PC-3 (cell line): Measurements from ENCODE around the gene ITGA4. TPM values are rescaled to one million over a fixed set of nuclear protein-coding genes. Genes with fewer than 3 reads are reported as not detected.

ENCODE experiments used
- ATAC-seq: fragments of 200-7000 bp; cut with Tn5 transposase; 2 replicates; pipeline ENCODE4 v1.9.1; 2020; ENCODE audit warnings: mild to moderate bottlenecking, moderate library complexity
- BruUV-seq: library from RNA; stranded (reverse); fragments of 400-500 nt; replicated peaks from 2 replicates; lab custom pipeline; 2021; lab: Mats Ljungman, UMichigan
- CTCF ChIA-PET: fragments of 300-600 bp; sonication (Branson Sonifier 250); formaldehyde crosslinking; loops from one replicate; lab custom pipeline; 2022; ENCODE audit warnings: antibody characterized with exemption; lab: Charles Lee
- POLR2A ChIA-PET: fragments of 300-600 bp; sonication (Branson Sonifier 250); formaldehyde crosslinking; loops from one replicate; lab custom pipeline; 2022; ENCODE audit warnings: antibody characterized with exemption; ENCODE audit not compliant: unreplicated experiment; lab: Charles Lee
- DNase-seq: peaks from one replicate; pipeline ENCODE4 v3.0.0-alpha.2; 2015
- H2AFZ ChIP-seq: fragments of 300-600 bp; sonication (generic); 2 replicates; pipeline ENCODE4 v1.6.0; 2016; ENCODE audit warnings: antibody characterized with exemption, low read length
- H3F3A ChIP-seq: fragments of 300-600 bp; sonication (generic); one replicate; pipeline ENCODE4 v1.6.0; 2017; ENCODE audit warnings: antibody characterized with exemption, low read length, control low read depth, mild to moderate bottlenecking; ENCODE audit not compliant: unreplicated experiment
- H3K27ac ChIP-seq: fragments of 300-600 bp; sonication (generic); 2 replicates; pipeline ENCODE4 v1.5.1; 2016; ENCODE audit warnings: mild to moderate bottlenecking, low read length
- H3K27me3 ChIP-seq: fragments of 300-600 bp; sonication (generic); 2 replicates; pipeline ENCODE4 v1.6.1; 2016; ENCODE audit warnings: low read length, mixed read lengths
- H3K36me3 ChIP-seq: fragments of 300-600 bp; sonication (generic); 2 replicates; pipeline ENCODE4 v1.6.1; 2016; ENCODE audit warnings: low read depth, mixed run types, low read length, mixed read lengths
- H3K4me1 ChIP-seq: fragments of 300-600 bp; sonication (generic); 2 replicates; pipeline ENCODE4 v1.5.1; 2016; ENCODE audit warnings: low read length; ENCODE audit not compliant: insufficient read depth
- H3K4me2 ChIP-seq: fragments of 300-600 bp; sonication (generic); 2 replicates; pipeline ENCODE4 v1.6.0; 2016; ENCODE audit warnings: low read length
- H3K4me3 ChIP-seq: fragments of 300-600 bp; sonication (generic); 2 replicates; pipeline ENCODE4 v1.5.1; 2016; ENCODE audit warnings: mild to moderate bottlenecking, low read length, mixed read lengths
- H3K79me2 ChIP-seq: fragments of 300-600 bp; sonication (generic); 2 replicates; pipeline ENCODE4 v1.6.1; 2017; ENCODE audit warnings: low read length, mixed read lengths
- H3K9ac ChIP-seq: fragments of 300-600 bp; sonication (generic); 2 replicates; pipeline ENCODE4 v1.6.0; 2016; ENCODE audit warnings: mild to moderate bottlenecking, low read length
- H3K9me2 ChIP-seq: fragments of 300-600 bp; sonication (generic); replicated peaks from 2 replicates; pipeline ENCODE4 v1.6.1; 2016; ENCODE audit warnings: mixed run types, low read length, mixed read lengths
- H3K9me3 ChIP-seq: fragments of 300-600 bp; sonication (generic); 2 replicates; pipeline ENCODE4 v1.6.1; 2016; ENCODE audit warnings: low read length, mixed read lengths
- H4K20me1 ChIP-seq: fragments of 300-600 bp; sonication (generic); 2 replicates; pipeline ENCODE4 v1.6.1; 2016; ENCODE audit warnings: low read length, mixed read lengths
- EZH2 ChIP-seq: fragments of 300-600 bp; sonication (generic); IDR thresholded peaks from one replicate; pipeline ENCODE4 v1.6.1; 2017; ENCODE audit warnings: antibody characterized with exemption, mild to moderate bottlenecking, low read length; ENCODE audit not compliant: unreplicated experiment
- EZH2phosphoT487 ChIP-seq: fragments of 300-600 bp; sonication (generic); IDR thresholded peaks from 2 replicates; pipeline ENCODE4 v1.6.1; 2018; ENCODE audit warnings: mild to moderate bottlenecking, antibody characterized with exemption, low read length, borderline replicate concordance
- intact Hi-C: fragments of 100-400 bp; cut with micrococcal nuclease; formaldehyde crosslinking; loops from 2 replicates; pipeline ENCODE4 v1.9.0; 2023
- total RNA-seq: library from RNA; depleted of rRNA; stranded (reverse); fragments of >200 nt; gene quantifications from 2 replicates; pipeline ENCODE4 v1.2.3, GENCODE V29; 2014
- TF ChIP-seq, protein P1 (sequence below): fragments of 300-600 bp; sonication (generic); conservative IDR thresholded peaks from 2 replicates; pipeline ENCODE4 v1.5.1; 2017; ENCODE audit warnings: antibody characterized with exemption, low read depth, mild to moderate bottlenecking, low read length

The ITGA4 gene
- total RNA-seq, 1 experiment from 2014 or later = 1.0 TPM

DNA sequence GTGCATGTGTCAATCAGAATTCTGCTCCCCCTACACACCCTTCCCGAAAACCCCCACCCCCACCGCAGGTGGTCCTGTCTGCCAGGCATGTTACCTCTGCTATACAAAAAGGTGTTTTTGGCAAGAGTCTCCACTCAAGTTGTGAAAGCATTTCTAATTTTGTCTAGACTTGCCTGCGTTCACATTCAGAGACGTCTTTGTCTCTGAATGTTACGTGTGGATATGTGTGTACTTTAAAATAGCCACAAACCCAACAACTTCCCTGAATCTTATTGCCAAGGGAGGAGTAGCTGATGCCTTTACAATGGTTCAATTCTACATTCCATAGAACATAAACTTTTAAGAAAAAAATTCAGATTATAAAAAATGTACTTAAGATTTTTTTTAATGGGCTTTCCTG is 66.6 kb downstream of the ITGA4 start:
- no peak overlapping the region for H3K4me2 ChIP-seq
- ChIA-PET CTCF (no interaction called here), POLR2A (no interaction called here)
- no TSS peak for BruUV-seq
- H3F3A ChIP-seq = no peaks in the 10 kb centered on the region
- no peak overlapping the region for H3K9ac ChIP-seq
- H3K27ac ChIP-seq = no peak overlapping the region
- no peak overlapping the region for H2AFZ ChIP-seq
- no peaks in the 10 kb centered on the region for H3K9me3 ChIP-seq
- no peaks in the 10 kb centered on the region for H3K36me3 ChIP-seq
- no peak overlapping the region for H3K4me3 ChIP-seq
- H3K79me2 ChIP-seq = no peaks in the 10 kb centered on the region
- DNase-seq (no peak), ATAC-seq (no peak)
- intact Hi-C loops = no loop called here
- peaks cover 10% of the 10 kb centered on the region for H3K4me1 ChIP-seq
- no peaks in the 10 kb centered on the region for H3K27me3 ChIP-seq
- H3K9me2 ChIP-seq = no peaks in the 10 kb centered on the region
- no peaks in the 10 kb centered on the region for H4K20me1 ChIP-seq
- TF ChIP-seq EZH2 (no peak), EZH2phosphoT487 (no peak)
- TF ChIP-seq, protein P1, sequence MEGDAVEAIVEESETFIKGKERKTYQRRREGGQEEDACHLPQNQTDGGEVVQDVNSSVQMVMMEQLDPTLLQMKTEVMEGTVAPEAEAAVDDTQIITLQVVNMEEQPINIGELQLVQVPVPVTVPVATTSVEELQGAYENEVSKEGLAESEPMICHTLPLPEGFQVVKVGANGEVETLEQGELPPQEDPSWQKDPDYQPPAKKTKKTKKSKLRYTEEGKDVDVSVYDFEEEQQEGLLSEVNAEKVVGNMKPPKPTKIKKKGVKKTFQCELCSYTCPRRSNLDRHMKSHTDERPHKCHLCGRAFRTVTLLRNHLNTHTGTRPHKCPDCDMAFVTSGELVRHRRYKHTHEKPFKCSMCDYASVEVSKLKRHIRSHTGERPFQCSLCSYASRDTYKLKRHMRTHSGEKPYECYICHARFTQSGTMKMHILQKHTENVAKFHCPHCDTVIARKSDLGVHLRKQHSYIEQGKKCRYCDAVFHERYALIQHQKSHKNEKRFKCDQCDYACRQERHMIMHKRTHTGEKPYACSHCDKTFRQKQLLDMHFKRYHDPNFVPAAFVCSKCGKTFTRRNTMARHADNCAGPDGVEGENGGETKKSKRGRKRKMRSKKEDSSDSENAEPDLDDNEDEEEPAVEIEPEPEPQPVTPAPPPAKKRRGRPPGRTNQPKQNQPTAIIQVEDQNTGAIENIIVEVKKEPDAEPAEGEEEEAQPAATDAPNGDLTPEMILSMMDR = no peak

DNA sequence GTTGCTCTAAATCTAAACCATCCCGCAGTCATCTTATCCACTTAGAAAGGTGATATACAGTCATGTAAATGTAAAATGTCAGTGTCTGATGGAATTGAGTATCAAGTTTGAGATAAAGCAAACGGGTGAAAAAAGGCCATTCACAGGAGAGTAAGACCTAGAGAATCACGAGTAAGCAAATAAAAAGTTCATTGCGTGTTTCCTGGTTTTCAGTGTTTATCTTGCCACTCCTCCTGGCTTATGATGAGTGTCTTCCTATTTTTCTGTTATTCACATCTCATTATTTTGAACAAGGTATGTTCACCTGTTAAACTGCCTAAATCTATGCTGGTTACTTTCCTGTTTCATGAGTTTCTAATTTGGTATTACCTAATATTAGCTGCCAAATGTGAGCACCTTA is 68.8 kb downstream of the ITGA4 start:
- peak overlapping the region; percentile 43 for H3K4me2 ChIP-seq
- peak; percentile 50 for DNase-seq
- no peaks in the 10 kb centered on the region for H3K9me2 ChIP-seq
- H3F3A ChIP-seq = no peaks in the 10 kb centered on the region
- no TSS peak for BruUV-seq
- POLR2A ChIA-PET = no interaction called here
- H3K27me3 ChIP-seq = no peaks in the 10 kb centered on the region
- H3K9me3 ChIP-seq = no peaks in the 10 kb centered on the region
- H3K36me3 ChIP-seq = no peaks in the 10 kb centered on the region
- H3K27ac ChIP-seq = peak overlapping the region; percentile 28; the same call in 1 of the 2 replicates
- peaks cover 10% of the 10 kb centered on the region for H3K4me1 ChIP-seq
- TF ChIP-seq EZH2 (no peak), EZH2phosphoT487 (no peak)
- TF ChIP-seq, protein P1 = no peak
- H2AFZ ChIP-seq = peak overlapping the region; percentile 54
- no peaks in the 10 kb centered on the region for H4K20me1 ChIP-seq
- no peak overlapping the region for H3K9ac ChIP-seq
- intact Hi-C loops = no loop called here
- CTCF ChIA-PET = no interaction called here
- no peaks in the 10 kb centered on the region for H3K79me2 ChIP-seq
- peak; percentile 91 for ATAC-seq
- H3K4me3 ChIP-seq = no peak overlapping the region

DNA sequence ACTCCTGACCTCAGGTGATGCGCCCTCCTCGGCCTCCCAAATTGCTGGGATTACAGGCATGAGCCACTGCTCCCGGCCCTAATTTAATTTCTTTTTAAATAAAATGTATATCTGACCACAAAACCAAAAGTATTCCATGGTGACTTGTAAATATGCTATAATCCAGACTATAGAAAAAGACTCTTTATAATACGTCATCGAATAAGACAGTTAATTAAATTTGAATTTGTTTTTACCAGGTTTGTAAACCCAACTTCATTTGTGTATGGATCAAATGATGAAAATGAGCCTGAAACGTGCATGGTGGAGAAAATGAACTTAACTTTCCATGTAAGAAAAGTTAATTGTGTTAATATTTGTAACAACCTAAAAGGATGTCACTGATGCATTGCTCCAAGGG is 69.9 kb downstream of the ITGA4 start:
- TF ChIP-seq EZH2phosphoT487 = no peak
- no peak for TF ChIP-seq EZH2
- TF ChIP-seq, protein P1 = no peak
- Histone ChIP-seq H3K36me3 (no peaks in the 10 kb centered on the region), H3K27ac (no peak overlapping the region), H2AFZ (no peak overlapping the region), H3K9me3 (no peaks in the 10 kb centered on the region), H3K4me1 (peaks cover 10% of the 10 kb centered on the region), H3K9ac (no peak overlapping the region), H4K20me1 (no peaks in the 10 kb centered on the region), H3K4me2 (no peak overlapping the region), H3K9me2 (no peaks in the 10 kb centered on the region), H3K79me2 (no peaks in the 10 kb centered on the region), H3K4me3 (no peak overlapping the region), H3K27me3 (no peaks in the 10 kb centered on the region), H3F3A (no peaks in the 10 kb centered on the region)
- intact Hi-C loops = no loop called here
- DNase-seq (no peak), ATAC-seq (no peak)
- ChIA-PET CTCF (no interaction called here), POLR2A (no interaction called here)
- BruUV-seq = no TSS peak
